Stimulated activated CD4-positive, alpha-beta T cell treated with anti-CD3 and anti-CD28 coated beads, Interleukin-12 subunit alpha, Interleukin-12 subunit beta, amount 100 ng/mL, for 24 hours (primary cell): ENCODE results near the gene GARS1.
A peak's percentile ranks its signal among the peaks of the same experiment; 100 is the strongest.
"Not testable (repeated sequence)": the region's sequence is repeated elsewhere in the genome, so short reads cannot be mapped to it uniquely, and the experiment has no call there.

Experiments
- DNase-seq, 2 experiments: peaks; one replicate each; pipeline ENCODE4 v3.0.0-alpha.2; 2020; ENCODE audit warnings: low read depth in 2 of 2

The GARS1 gene, protein sequence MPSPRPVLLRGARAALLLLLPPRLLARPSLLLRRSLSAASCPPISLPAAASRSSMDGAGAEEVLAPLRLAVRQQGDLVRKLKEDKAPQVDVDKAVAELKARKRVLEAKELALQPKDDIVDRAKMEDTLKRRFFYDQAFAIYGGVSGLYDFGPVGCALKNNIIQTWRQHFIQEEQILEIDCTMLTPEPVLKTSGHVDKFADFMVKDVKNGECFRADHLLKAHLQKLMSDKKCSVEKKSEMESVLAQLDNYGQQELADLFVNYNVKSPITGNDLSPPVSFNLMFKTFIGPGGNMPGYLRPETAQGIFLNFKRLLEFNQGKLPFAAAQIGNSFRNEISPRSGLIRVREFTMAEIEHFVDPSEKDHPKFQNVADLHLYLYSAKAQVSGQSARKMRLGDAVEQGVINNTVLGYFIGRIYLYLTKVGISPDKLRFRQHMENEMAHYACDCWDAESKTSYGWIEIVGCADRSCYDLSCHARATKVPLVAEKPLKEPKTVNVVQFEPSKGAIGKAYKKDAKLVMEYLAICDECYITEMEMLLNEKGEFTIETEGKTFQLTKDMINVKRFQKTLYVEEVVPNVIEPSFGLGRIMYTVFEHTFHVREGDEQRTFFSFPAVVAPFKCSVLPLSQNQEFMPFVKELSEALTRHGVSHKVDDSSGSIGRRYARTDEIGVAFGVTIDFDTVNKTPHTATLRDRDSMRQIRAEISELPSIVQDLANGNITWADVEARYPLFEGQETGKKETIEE

DNA sequence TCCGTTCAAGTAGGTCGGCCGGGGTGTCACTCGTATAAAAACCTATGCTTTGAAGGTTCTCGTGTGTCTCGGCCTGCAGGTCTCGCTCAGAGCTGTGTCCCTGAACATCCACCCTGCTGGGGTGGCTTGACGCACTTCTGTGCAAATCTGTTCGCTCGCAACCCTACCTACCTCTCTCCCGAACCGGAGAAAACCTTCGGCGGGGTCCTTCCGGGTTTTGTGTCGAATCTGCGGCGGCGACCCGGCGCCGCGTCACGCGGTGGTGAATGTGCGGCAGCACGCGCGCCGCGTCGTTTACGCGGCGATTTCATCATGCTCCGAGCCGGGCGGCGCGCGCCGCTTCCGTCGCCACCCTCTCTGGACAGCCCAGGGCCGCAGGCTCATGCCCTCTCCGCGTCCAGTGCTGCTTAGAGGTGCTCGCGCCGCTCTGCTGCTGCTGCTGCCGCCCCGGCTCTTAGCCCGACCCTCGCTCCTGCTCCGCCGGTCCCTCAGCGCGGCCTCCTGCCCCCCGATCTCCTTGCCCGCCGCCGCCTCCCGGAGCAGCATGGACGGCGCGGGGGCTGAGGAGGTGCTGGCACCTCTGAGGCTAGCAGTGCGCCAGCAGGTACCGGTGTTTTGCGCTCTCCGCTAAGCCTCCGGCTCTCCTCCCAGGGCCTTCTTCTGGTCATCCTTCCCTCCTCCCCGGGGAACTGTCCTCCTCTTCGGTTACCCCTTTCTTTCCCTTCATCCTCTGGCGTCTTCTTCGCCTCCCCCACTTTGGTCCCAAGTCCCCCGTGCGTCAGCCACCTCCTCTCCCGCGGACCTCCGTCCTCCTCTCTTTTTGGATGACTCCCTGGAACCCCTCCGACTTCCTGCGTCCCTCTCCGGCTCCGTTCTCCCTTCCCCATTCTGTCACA, at the start of gene GARS1:
GARS1 (plus strand) TSS at position 339 of the 896 bp plus-strand sequence; CDS start at position 383, 44 bp downstream.
- peak; percentile 82 to 85 for DNase-seq

- DNase-seq: no peak
Measured at GRCh38 chr7:30545791-30546555, 48.7 kb upstream of the GARS1 start.

DNA sequence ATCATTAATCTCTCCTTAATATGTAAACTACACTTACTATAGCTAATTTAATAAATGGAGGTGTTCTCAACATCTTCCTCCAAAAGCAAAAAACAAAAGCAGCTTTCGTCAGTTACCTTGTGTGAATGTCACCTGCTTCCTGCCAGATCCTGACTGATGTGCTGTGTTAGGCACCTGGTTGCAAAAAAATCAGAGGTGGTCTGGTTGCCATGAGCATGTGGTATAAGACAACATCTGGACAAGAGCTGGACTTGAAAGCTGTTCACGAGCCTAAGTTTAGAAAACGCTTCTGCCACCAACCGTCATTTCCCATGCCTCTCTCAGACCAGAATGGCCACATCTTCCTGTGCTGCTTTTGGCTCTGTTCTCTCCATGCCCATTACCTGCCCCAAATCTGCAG, 48.1 kb upstream of the GARS1 start:
- no peak for DNase-seq

GRCh38 chr7:30548845-30549244, 45.8 kb upstream of the GARS1 start:
- peak in 1 of 2 experiments; percentile 41 for DNase-seq

- no peak for DNase-seq
Measured at GRCh38 chr7:30549931-30550493, 44.7 kb upstream of the GARS1 start.

DNA sequence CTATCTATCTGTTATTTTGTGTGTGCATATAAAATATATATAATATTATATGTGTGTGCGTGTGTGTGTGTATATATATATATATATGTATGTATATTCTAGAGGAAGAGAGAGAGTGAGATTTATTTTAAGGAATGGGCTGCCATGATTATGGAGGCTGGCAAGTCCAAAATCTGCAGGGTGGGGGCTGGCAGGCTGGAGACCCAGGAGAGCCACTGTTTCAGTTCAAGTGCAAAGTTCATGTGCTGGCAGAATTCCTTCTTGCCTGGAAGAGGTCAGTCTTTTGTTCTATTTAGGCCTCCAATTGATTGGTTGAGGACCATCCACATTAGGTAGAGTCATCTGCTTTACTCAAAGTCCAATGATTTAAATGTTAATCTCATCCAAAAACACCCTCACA, 42.3 kb upstream of the GARS1 start:
- DNase-seq: no peak

- DNase-seq: no peak
Measured at GRCh38 chr7:30553141-30553540, 41.5 kb upstream of the GARS1 start.

- no peak for DNase-seq
Measured at GRCh38 chr7:30553546-30553945, 41.1 kb upstream of the GARS1 start.

GRCh38 chr7:30555525-30555924, 39.2 kb upstream of the GARS1 start:
- DNase-seq: no peak

DNA sequence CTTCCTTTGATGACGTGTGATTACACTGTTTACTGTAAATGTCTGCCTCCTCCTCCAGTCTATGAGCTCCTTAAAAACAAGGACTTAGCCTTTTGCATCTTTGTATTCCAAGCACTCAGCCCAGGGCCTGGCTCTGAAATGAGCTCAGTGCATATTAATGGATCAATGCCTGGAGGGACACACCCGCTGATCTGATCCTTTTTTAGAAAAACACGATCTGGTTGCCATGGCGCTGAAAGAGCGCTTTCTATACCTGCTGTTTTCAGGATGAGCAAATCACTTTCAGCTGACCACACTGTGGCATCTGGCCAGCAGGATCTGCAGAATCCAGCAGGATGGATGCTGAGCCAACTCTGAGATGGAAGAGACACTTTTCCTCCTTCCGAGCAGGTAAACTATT, 37.8 kb upstream of the GARS1 start:
- DNase-seq: no peak

DNA sequence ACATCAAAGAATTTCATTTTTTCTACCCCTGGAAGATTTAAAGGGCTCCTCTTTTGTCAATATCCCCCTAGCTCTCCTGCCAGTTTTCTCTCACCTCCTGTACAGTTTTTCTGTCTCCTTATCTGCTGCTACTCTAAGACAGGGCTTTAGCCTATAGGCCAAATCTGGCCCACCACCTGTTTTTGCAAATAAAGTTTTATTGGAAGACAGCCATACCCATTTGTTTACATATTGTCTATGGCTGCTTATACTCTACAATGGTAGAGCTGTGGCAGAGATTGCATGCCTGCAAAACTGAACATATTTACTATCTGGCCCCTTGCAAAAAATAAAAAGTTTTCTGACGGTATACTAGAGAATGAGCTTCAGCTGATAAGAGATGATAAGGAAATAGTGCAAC, 37.4 kb upstream of the GARS1 start:
- no peak for DNase-seq

- no peak for DNase-seq
Measured at GRCh38 chr7:30559611-30560010, 35.1 kb upstream of the GARS1 start.

- no peak for DNase-seq
Measured at GRCh38 chr7:30561389-30561788, 33.3 kb upstream of the GARS1 start.

GRCh38 chr7:30562498-30562897, 32.2 kb upstream of the GARS1 start:
- DNase-seq: no peak

GRCh38 chr7:30562909-30563308, 31.8 kb upstream of the GARS1 start:
- no peak for DNase-seq

GRCh38 chr7:30563326-30563942, 31.2 kb upstream of the GARS1 start:
- DNase-seq: no peak

DNA sequence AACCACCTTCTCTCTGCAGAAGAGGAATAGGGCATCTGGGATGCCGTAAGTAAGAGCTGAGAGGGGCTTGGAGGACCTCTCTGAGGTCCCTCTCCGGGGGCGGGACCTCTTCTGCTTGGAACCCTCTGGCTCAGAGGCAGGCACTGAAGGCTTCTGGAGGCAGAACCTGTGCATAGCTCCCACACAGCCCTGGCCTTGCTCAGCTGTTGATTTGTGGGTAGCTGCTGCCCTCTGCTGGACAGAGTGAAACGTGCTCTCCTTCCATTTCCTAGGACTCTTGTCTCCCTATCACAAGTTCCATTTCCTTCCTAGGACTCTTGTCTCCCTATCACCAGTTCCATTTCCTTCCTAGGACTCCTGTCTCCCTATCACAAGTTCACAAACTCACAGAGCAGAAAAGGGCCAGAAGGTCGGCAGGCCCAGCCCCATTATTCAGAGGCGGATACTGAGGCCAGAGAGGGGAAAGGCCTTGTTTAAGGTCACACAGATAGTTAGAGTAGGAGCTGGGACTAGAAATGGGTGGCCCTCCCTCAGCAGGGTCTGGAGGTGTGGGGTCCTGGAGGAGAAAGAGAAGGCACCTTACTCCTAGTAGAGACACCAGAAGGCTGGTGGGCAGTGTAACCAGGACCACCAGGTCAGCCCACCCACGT, 30.3 kb upstream of the GARS1 start:
- peak; percentile 61 to 64 for DNase-seq

GRCh38 chr7:30566596-30566995, 28.1 kb upstream of the GARS1 start:
- DNase-seq: no peak

DNA sequence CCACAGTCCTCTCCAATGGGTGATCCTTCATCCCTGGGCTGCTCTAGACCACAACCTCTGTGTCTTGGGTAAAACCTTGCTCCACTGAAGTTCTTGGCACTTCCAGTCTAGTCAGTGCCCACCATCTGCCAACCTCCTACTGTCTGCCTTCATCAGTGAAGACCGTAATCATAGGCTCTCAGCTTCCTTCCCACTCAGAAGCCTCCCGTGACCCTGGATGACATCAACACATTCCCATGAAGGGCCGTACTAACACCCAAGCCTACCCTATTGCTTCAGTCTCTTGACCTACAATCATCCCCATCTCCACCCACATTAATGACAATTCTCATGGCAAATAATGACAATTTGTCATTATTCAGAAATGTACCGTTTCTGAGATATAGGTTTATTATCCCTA, 27.6 kb upstream of the GARS1 start:
- no peak for DNase-seq

DNA sequence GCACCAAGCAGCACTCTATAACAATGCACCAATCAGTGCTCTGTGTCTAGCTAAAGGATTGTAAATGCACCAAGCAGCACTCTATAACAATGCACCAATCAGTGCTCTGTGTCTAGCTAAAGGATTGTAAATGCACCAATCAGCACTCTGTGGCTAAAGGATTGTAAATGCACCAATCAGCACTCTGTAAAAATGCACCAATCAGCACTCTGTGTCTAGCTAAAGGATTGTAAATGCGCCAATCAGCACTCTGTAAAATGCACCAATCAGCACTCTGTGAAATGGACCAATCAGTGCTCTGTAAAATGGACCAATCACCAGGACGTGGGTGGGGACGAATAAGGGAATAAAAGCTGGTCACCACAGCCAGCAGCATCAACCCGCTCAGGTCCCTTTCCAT, 24.4 kb upstream of the GARS1 start:
- not testable (repeated sequence) for DNase-seq
